ENCODE measurements around the gene ZNF787. TPM values are rescaled to one million over a fixed set of nuclear protein-coding genes. Genes with fewer than 3 reads are reported as not detected.

Gene ZNF787
- total and polyA plus RNA-seq, 2 of the 8 experiments (the other 6 are each of a cell fraction or from before 2014, with no cell fraction given): 19.7 to 56.0 TPM

DNA sequence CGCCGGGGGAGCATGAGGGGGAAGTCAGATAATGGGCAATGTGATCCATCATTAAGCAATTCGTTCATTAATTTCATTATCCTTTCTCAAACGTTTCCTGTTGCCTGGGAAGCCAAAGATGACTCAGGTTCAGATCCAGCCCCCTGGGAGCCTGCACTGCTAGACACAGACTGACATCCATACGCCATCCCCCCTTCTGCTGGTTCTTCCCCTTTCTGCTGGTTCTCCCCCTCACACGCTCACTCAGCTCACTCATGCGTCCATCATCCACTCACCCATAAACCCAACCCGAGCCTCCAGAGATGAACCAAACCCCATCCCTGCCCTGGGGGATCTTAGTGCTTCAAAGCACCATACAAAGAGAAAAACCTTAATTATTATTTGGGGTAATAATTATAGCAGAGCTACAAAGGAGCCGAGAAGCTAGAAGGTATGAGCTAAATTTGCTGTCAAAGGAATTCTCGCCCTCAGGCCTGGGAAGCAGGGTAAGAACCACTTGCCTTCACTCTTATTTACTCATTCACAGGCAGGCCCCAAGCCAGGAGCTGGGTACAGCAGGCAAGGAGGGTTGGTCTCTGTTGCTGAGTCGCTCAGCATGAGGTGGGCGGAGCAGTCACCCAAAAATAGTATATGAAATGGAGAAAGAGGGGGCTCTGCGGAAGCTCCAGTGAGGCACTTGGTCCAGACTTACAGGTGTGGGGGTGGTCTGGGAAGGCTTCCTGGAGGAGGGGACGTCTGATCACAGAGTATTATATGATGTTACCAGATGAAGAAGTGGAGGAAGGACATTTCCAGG lies 13.0 kb upstream of the ZNF787 start:
- CTCF ChIA-PET (ENCODE audit: partially characterized antibody): interaction anchor here (0.6 to 7.1 kb wide), 6 partner anchors 18 to 119 kb away, joined by 4 to 35 read pairs (median 4); no protein-coding TSS in a partner anchor
- no peak overlapping the region for H3K27ac ChIP-seq (ENCODE audit: low read depth, low read length)
- no peak for FAIRE-seq
- TF ChIP-seq SRF (IDR thresholded peaks at IDR 0.05; ENCODE audit: low read depth, low read length): no peak
- no peak for TF ChIP-seq ZNF274 (IDR thresholded peaks at IDR 0.05; ENCODE audit: borderline replicate concordance, extremely low read depth, low read length)
- no peak for TF ChIP-seq JUND (IDR thresholded peaks at IDR 0.05; ENCODE audit: low read length)
- no peak for TF ChIP-seq SAP30 (IDR thresholded peaks at IDR 0.05; ENCODE audit: insufficient read depth, insufficient replicate concordance, low read length)
- TF ChIP-seq, protein P1, sequence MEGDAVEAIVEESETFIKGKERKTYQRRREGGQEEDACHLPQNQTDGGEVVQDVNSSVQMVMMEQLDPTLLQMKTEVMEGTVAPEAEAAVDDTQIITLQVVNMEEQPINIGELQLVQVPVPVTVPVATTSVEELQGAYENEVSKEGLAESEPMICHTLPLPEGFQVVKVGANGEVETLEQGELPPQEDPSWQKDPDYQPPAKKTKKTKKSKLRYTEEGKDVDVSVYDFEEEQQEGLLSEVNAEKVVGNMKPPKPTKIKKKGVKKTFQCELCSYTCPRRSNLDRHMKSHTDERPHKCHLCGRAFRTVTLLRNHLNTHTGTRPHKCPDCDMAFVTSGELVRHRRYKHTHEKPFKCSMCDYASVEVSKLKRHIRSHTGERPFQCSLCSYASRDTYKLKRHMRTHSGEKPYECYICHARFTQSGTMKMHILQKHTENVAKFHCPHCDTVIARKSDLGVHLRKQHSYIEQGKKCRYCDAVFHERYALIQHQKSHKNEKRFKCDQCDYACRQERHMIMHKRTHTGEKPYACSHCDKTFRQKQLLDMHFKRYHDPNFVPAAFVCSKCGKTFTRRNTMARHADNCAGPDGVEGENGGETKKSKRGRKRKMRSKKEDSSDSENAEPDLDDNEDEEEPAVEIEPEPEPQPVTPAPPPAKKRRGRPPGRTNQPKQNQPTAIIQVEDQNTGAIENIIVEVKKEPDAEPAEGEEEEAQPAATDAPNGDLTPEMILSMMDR (IDR thresholded peaks at IDR 0.05; ENCODE audit: control extremely low read depth in 1 of 3, insufficient read depth in 1 of 3, low read depth in 1 of 3, low read length in 3 of 3): no peak
- TF ChIP-seq EGR1 (IDR thresholded peaks at IDR 0.05; ENCODE audit: borderline replicate concordance, low read depth, low read length): no peak
- no peak for TF ChIP-seq FOSL1 (IDR thresholded peaks at IDR 0.05; ENCODE audit: insufficient read depth, low read depth, low read length)
- no peak for TF ChIP-seq POU5F1 (IDR thresholded peaks at IDR 0.05; ENCODE audit: low read depth, low read length)
- TF ChIP-seq SIN3A (conservative IDR thresholded peaks at IDR 0.05 in 1 of 2, IDR thresholded peaks at IDR 0.05 in 1 of 2; ENCODE audit: low read depth in 1 of 2, low read length in 2 of 2): no peak

More for the DNA sequence above, 13.0 kb upstream of the ZNF787 start:
- H3K4me1 ChIP-seq (replicated peaks in 1 of 4; ENCODE audit: control insufficient read depth in 3 of 4, insufficient read depth in 4 of 4, low read length in 3 of 4): peaks cover 3 to 15% (median 7%) of the 10 kb centered on the region in 4 experiments
- H3K9me3 ChIP-seq (ENCODE audit: insufficient read depth in 2 of 2, low read depth in 1 of 2, low read length in 1 of 2): no peaks in the 10 kb centered on the region
- no peaks in the 10 kb centered on the region; the same call in 1 of the 2 replicates for H3K23me2 ChIP-seq (ENCODE audit: low read depth, low read length)
- H2AFZ ChIP-seq (ENCODE audit: low read length): no peak overlapping the region
- H3K14ac ChIP-seq (ENCODE audit: insufficient read length): no peak overlapping the region
- no peak overlapping the region for H2BK12ac ChIP-seq (ENCODE audit: low read depth, low read length)
- no peaks in the 10 kb centered on the region for H3K27me3 ChIP-seq (replicated peaks in 1 of 4; ENCODE audit: control insufficient read depth in 3 of 4, extremely low read depth in 1 of 4, insufficient read depth in 3 of 4, low read length in 3 of 4)
- H3K9ac ChIP-seq (replicated peaks in 1 of 4; ENCODE audit: extremely low read depth in 1 of 4, low read depth in 3 of 4, low read length in 3 of 4): no peak overlapping the region
- no peak overlapping the region for H2BK20ac ChIP-seq (ENCODE audit: low read length)
- no peaks in the 10 kb centered on the region for H3K36me3 ChIP-seq (ENCODE audit: control insufficient read depth in 2 of 4, insufficient read depth in 4 of 4, low read length in 3 of 4)
- no peak overlapping the region for H3K4me2 ChIP-seq (ENCODE audit: insufficient read depth in 1 of 2, low read depth in 2 of 2, low read length in 2 of 2)
- no peak overlapping the region for H4K91ac ChIP-seq (replicated peaks; ENCODE audit: insufficient read length, low read length)
- no peak overlapping the region for H2BK120ac ChIP-seq (replicated peaks; ENCODE audit: low read depth, low read length)
- H3K18ac ChIP-seq (ENCODE audit: extremely low read depth, low read length): no peak overlapping the region
- POLR2A ChIA-PET (ENCODE audit: partially characterized antibody): interaction anchor here (0.5 to 2.5 kb wide), 3 partner anchors 13 to 49 kb away, joined by 3 to 9 read pairs (median 5); partner anchors contain the start of gene ZNF787
- no peak overlapping the region for H3K56ac ChIP-seq (replicated peaks; ENCODE audit: insufficient read length, low read depth, low read length)
- no peak overlapping the region for H4K5ac ChIP-seq (ENCODE audit: insufficient read length, low read depth, low read length)
- no peaks in the 10 kb centered on the region for H4K20me1 ChIP-seq (replicated peaks in 1 of 2; ENCODE audit: control insufficient read depth in 1 of 2, insufficient read depth in 2 of 2, low read length in 2 of 2)
- H2AK5ac ChIP-seq (ENCODE audit: low read depth, low read length): no peak overlapping the region
- no peaks in the 10 kb centered on the region for H3K79me1 ChIP-seq (ENCODE audit: low read depth, low read length)
- H3K4ac ChIP-seq (replicated peaks; ENCODE audit: insufficient read length, low read depth, low read length): no peak overlapping the region
- H3K4me3 ChIP-seq (ENCODE audit: extremely low read depth in 1 of 4, insufficient read depth in 2 of 4, low read depth in 3 of 4, low read length in 4 of 4): no peak overlapping the region
- WGBS, 2 experiments (ENCODE audit: extremely low coverage in 1 of 2, insufficient coverage in 1 of 2, insufficient read length in 1 of 2, insufficient replicate concordance in 2 of 2, low coverage in 1 of 2, low lambda C conversion rate in 2 of 2, missing lambda C conversion rate in 1 of 2): 83% methylated on average over 14 of the region's 14 CpGs; no CpG with 5 or more reads in 1 of the 2 experiments
- no peak for DNase-seq (ENCODE audit: low read depth in 1 of 2, low spot score in 2 of 2)
- H2BK15ac ChIP-seq (ENCODE audit: low read length): no peak overlapping the region
- no peak overlapping the region for H2BK5ac ChIP-seq (ENCODE audit: low read depth, low read length)
- no peak overlapping the region; the same call in 1 of the 2 replicates for H4K8ac ChIP-seq (ENCODE audit: extremely low read depth, insufficient read depth, low read length)
- H3K23ac ChIP-seq (ENCODE audit: insufficient read length): no peak overlapping the region
- no peaks in the 10 kb centered on the region for H3K79me2 ChIP-seq (ENCODE audit: control insufficient read depth in 1 of 2, insufficient read depth in 2 of 2, low read length in 2 of 2)

Data from H1 (cell line).